Central memory CD8-positive, alpha-beta T cell (primary cell): ENCODE measurements around the gene GTF2F2.
"Not testable (repeated sequence)": the region's sequence is repeated elsewhere in the genome, so short reads cannot be mapped to it uniquely, and the experiment has no call there.

ENCODE experiments used
- ATAC-seq: fragments of 150-1000 bp; cut with Tn5 transposase; replicated peaks from 2 replicates; pipeline ENCODE4 v1.10.0; 2022; ENCODE audit warnings: mild to moderate bottlenecking, moderate FRiP score, moderate number of reproducible peaks; ENCODE audit not compliant: poor library complexity, severe bottlenecking; ENCODE audit errors: extremely low read depth
- DNase-seq, 2 donors: peaks; one replicate each; pipeline ENCODE4 v3.0.0; 2021; ENCODE audit warnings: low spot score in 2 of 2
- H3K27ac Mint-ChIP-seq: one replicate; pipeline ENCODE4 v1.8.0; 2022; ENCODE audit warnings: low read depth, mild to moderate bottlenecking, moderate library complexity, mixed read lengths
- H3K27me3 Mint-ChIP-seq: one replicate; pipeline ENCODE4 v1.8.0; 2022; ENCODE audit warnings: mixed read lengths
- H3K36me3 Mint-ChIP-seq: one replicate; pipeline ENCODE4 v1.8.0; 2022; ENCODE audit warnings: mild to moderate bottlenecking, moderate library complexity, mixed read lengths; ENCODE audit not compliant: insufficient read depth
- H3K4me1 Mint-ChIP-seq: one replicate; pipeline ENCODE4 v1.8.0; 2022; ENCODE audit warnings: mixed read lengths
- H3K4me3 Mint-ChIP-seq: one replicate; pipeline ENCODE4 v1.8.0; 2022; ENCODE audit warnings: mild to moderate bottlenecking, moderate library complexity, mixed read lengths
- H3K9me3 Mint-ChIP-seq: one replicate; pipeline ENCODE4 v1.8.0; 2022; ENCODE audit warnings: mixed read lengths

Gene GTF2F2

GRCh38 chr13:45231305-45231704 lies 111.0 kb downstream of the GTF2F2 start:
- Mint-ChIP-seq H3K27ac (no peak overlapping the region), H3K4me3 (no peak overlapping the region), H3K4me1 (peaks cover 7% of the 10 kb centered on the region), H3K36me3 (no peaks in the 10 kb centered on the region), H3K27me3 (no peaks in the 10 kb centered on the region), H3K9me3 (no peaks in the 10 kb centered on the region)
- DNase-seq (no peak), ATAC-seq (no peak)

DNA sequence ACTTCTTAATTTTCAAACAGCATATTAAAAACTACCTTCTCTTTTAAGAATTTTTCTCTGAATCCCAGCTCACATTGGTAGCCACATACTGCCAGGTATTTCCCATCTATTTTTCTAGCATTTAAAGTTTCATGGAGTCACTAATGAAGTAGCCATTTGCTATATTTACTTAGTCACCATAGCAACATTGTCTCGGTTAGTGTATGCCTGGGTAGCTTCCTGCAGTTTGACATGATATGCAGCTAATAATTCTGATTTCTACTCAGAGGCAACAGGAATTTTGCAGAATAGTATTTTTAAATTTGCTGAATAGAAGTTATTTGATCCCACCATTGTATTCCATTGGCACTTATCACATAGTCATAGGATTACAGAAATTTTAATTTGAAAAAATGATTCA lies 111.4 kb downstream of the GTF2F2 start:
- H3K36me3 Mint-ChIP-seq = no peaks in the 10 kb centered on the region
- H3K27me3 Mint-ChIP-seq = no peaks in the 10 kb centered on the region
- H3K4me3 Mint-ChIP-seq = no peak overlapping the region
- DNase-seq = no peak
- no peaks in the 10 kb centered on the region for H3K9me3 Mint-ChIP-seq
- H3K4me1 Mint-ChIP-seq = peaks cover 7% of the 10 kb centered on the region
- ATAC-seq = no peak
- H3K27ac Mint-ChIP-seq = no peak overlapping the region

DNA sequence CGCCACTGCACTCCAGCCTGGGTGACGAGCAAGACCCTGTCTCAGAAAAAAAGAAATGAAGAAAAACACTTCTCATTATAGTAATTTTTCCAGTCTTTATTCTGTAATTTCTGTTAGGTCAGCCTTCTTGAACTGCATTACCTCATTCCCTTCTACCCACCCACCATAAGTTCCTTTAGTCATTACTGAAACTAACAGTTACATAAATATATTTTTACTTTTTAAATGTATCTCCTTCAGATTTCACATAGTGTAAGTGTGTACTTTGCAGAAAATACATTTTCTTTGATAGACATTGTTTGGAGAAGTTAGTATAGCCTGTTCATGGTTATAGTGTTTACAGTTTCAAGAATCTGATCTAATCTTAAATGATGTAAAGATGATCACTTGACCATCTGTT lies 112.3 kb downstream of the GTF2F2 start:
- ATAC-seq = no peak
- no peak for DNase-seq
- Mint-ChIP-seq H3K27ac (no peak overlapping the region), H3K4me1 (peaks cover 7% of the 10 kb centered on the region), H3K27me3 (no peaks in the 10 kb centered on the region), H3K4me3 (no peak overlapping the region), H3K36me3 (no peaks in the 10 kb centered on the region), H3K9me3 (no peaks in the 10 kb centered on the region)

DNA sequence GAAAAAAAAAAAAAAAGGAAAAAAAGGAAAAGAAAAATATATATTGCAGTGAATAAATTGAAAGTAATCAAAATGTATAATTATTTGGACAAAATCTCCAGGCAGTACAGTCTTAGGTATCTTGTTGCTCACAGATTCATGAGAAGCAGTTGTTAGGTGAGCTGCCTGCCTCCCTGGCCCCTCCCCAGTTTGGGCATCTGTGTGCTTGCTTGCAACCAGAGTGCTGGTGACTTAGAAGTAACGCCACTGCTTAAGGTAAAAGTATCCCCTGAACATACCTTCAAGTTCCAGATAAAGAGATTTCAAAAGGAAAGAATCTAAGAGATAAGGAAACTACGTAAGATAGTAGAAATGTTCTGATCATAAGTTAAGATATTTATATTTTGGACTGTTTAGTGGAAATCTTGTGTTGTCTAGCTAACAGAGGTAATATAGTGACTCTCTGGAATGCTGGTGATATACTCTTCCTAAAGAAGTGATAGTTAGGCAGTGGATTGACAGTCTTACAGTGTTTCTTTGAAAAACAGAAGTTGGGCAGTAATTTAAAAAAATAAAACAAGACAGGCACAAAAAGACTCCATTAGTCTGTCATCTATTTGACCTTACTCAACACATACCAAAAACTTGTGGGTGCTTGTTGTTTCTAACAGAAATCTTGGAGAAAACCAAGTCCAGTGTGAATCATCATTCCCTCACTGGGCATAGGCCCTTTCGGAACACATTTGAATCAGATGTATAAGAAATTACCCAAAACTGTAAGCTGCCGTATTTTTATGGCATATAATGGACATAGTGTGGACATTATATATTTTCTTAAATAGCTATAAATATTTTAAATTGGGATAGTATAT lies 118.9 kb downstream of the GTF2F2 start:
- peaks cover 2% of the 10 kb centered on the region for H3K36me3 Mint-ChIP-seq
- H3K4me3 Mint-ChIP-seq = no peak overlapping the region
- H3K27me3 Mint-ChIP-seq = no peaks in the 10 kb centered on the region
- no peak for ATAC-seq
- no peak for DNase-seq
- H3K9me3 Mint-ChIP-seq = no peaks in the 10 kb centered on the region
- H3K27ac Mint-ChIP-seq = no peak overlapping the region
- peaks cover 12% of the 10 kb centered on the region for H3K4me1 Mint-ChIP-seq

GRCh38 chr13:45240143-45240542 lies 119.8 kb downstream of the GTF2F2 start:
- DNase-seq = no peak
- Mint-ChIP-seq H3K27me3 (no peaks in the 10 kb centered on the region), H3K9me3 (no peaks in the 10 kb centered on the region), H3K27ac (no peak overlapping the region), H3K4me1 (peaks cover 12% of the 10 kb centered on the region), H3K36me3 (peaks cover 2% of the 10 kb centered on the region), H3K4me3 (no peak overlapping the region)
- ATAC-seq = no peak

- ATAC-seq = no peak
- Mint-ChIP-seq H3K27me3 (no peaks in the 10 kb centered on the region), H3K4me1 (peaks cover 12% of the 10 kb centered on the region), H3K4me3 (no peak overlapping the region), H3K9me3 (no peaks in the 10 kb centered on the region), H3K36me3 (peaks cover 2% of the 10 kb centered on the region), H3K27ac (no peak overlapping the region)
- DNase-seq = no peak
Observed at GRCh38 chr13:45242070-45242469, 121.8 kb downstream of the GTF2F2 start.

- Mint-ChIP-seq H3K36me3 (peaks cover 2% of the 10 kb centered on the region), H3K27me3 (no peaks in the 10 kb centered on the region), H3K27ac (no peak overlapping the region), H3K9me3 (no peaks in the 10 kb centered on the region), H3K4me1 (peaks cover 12% of the 10 kb centered on the region), H3K4me3 (no peak overlapping the region)
- no peak for ATAC-seq
- DNase-seq = no peak
Observed at GRCh38 chr13:45242524-45242923, 122.2 kb downstream of the GTF2F2 start.

GRCh38 chr13:45243077-45243476 lies 122.8 kb downstream of the GTF2F2 start:
- no peak for ATAC-seq
- H3K4me1 Mint-ChIP-seq = peaks cover 12% of the 10 kb centered on the region
- no peak overlapping the region for H3K27ac Mint-ChIP-seq
- no peaks in the 10 kb centered on the region for H3K9me3 Mint-ChIP-seq
- no peak overlapping the region for H3K4me3 Mint-ChIP-seq
- peaks cover 2% of the 10 kb centered on the region for H3K36me3 Mint-ChIP-seq
- no peak for DNase-seq
- H3K27me3 Mint-ChIP-seq = no peaks in the 10 kb centered on the region

DNA sequence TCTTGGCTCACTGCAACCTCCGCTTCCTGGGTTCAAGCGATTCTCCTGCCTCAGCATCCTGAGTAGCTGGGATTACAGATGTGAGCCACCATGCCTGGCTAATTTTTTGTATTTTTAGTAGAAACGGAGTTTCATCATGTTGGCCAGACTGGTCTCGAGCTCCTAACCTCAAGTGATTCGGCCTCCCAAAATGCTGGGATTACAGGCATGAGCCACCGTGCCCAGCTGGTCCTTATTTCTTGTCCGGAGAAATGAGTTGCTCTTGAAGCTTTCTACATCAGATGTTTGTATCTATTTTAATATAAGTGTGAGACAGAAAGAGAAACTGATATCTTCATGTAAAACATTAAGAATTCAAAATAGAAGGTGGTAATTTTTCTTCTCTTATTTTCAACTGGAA lies 124.4 kb downstream of the GTF2F2 start:
- H3K27ac Mint-ChIP-seq, DNase-seq, H3K36me3 Mint-ChIP-seq, H3K4me1 Mint-ChIP-seq, H3K4me3 Mint-ChIP-seq, H3K27me3 Mint-ChIP-seq, H3K9me3 Mint-ChIP-seq, ATAC-seq: not testable (repeated sequence)

- DNase-seq (no peak), ATAC-seq (no peak)
- H3K9me3 Mint-ChIP-seq = no peaks in the 10 kb centered on the region
- H3K27ac Mint-ChIP-seq = no peak overlapping the region
- no peaks in the 10 kb centered on the region for H3K27me3 Mint-ChIP-seq
- peaks cover 8% of the 10 kb centered on the region for H3K4me1 Mint-ChIP-seq
- peaks cover 8% of the 10 kb centered on the region for H3K36me3 Mint-ChIP-seq
- no peak overlapping the region for H3K4me3 Mint-ChIP-seq
Observed at GRCh38 chr13:45249662-45250061, 129.4 kb downstream of the GTF2F2 start.

GRCh38 chr13:45254396-45254795 lies 134.1 kb downstream of the GTF2F2 start:
- Mint-ChIP-seq H3K36me3 (peaks cover 10% of the 10 kb centered on the region), H3K4me3 (no peak overlapping the region), H3K9me3 (no peaks in the 10 kb centered on the region), H3K27ac (no peak overlapping the region), H3K4me1 (peaks cover 8% of the 10 kb centered on the region), H3K27me3 (no peaks in the 10 kb centered on the region)
- DNase-seq (no peak), ATAC-seq (no peak)

DNA sequence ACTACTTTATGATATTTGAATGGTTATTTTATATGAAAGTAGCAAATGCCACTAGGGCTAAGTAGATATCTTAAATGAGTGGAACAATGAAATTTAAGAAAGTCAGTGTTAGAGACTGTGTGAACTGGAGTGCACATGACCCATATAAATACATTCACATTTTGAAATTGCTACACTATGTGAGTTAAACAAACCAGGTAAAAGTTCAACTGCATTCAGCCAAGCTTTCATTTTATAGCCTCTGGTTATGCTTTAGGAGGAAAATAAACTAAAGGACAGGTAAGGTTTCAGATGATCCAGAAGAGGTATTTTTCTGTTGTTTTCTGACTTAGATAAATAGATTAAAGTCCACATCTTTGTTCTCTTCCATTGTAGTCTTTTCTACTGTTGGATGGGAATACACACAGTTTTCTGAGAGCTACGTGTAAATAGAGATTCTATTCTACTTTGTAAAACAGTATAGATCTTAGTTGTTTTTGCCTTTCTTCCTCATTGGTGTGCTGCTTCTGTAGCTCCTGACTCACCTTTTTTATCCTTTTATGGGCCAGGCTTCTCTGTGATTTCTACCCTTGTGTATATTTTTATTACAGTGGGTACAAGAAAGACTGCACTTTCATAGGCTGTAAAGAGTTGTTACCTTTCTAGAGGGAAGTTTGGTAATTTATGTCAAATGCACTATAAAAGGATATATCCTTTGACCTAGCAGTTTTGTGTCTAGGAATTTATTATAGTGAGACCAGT lies 135.1 kb downstream of the GTF2F2 start:
- Mint-ChIP-seq H3K36me3 (peaks cover 10% of the 10 kb centered on the region), H3K9me3 (no peaks in the 10 kb centered on the region), H3K4me3 (no peak overlapping the region), H3K27ac (no peak overlapping the region), H3K4me1 (peaks cover 3% of the 10 kb centered on the region), H3K27me3 (no peaks in the 10 kb centered on the region)
- DNase-seq (no peak), ATAC-seq (no peak)

DNA sequence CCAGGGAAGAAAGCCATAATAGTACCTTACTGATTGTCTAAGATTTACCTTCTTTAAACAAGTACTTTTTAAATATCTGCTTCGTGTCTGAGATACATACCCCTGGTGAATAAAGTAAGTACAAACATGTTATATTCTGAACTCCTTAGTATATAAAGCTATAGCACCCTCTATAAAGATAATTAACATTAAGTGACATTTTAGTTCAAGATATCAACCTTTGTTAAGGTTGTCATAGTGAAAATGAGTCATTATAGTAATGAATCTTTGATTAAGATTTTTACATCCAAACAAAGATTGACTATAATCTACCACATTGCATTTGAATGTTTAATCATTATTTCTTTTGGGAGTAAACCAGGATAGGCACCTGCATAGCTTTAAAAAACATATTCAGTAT lies 135.9 kb downstream of the GTF2F2 start:
- H3K36me3 Mint-ChIP-seq = peaks cover 12% of the 10 kb centered on the region
- H3K4me1 Mint-ChIP-seq = no peaks in the 10 kb centered on the region
- DNase-seq (no peak), ATAC-seq (no peak)
- no peaks in the 10 kb centered on the region for H3K9me3 Mint-ChIP-seq
- H3K4me3 Mint-ChIP-seq = no peak overlapping the region
- no peaks in the 10 kb centered on the region for H3K27me3 Mint-ChIP-seq
- peak overlapping the region; percentile 44 for H3K27ac Mint-ChIP-seq
